ENCODE results near the gene PPEF1. TPM values are rescaled to one million over a fixed set of nuclear protein-coding genes. Genes with fewer than 3 reads are reported as not detected.

The PPEF1 gene
- polyA plus RNA-seq, 1 donor from 2014 or later: 1.5 TPM

DNA sequence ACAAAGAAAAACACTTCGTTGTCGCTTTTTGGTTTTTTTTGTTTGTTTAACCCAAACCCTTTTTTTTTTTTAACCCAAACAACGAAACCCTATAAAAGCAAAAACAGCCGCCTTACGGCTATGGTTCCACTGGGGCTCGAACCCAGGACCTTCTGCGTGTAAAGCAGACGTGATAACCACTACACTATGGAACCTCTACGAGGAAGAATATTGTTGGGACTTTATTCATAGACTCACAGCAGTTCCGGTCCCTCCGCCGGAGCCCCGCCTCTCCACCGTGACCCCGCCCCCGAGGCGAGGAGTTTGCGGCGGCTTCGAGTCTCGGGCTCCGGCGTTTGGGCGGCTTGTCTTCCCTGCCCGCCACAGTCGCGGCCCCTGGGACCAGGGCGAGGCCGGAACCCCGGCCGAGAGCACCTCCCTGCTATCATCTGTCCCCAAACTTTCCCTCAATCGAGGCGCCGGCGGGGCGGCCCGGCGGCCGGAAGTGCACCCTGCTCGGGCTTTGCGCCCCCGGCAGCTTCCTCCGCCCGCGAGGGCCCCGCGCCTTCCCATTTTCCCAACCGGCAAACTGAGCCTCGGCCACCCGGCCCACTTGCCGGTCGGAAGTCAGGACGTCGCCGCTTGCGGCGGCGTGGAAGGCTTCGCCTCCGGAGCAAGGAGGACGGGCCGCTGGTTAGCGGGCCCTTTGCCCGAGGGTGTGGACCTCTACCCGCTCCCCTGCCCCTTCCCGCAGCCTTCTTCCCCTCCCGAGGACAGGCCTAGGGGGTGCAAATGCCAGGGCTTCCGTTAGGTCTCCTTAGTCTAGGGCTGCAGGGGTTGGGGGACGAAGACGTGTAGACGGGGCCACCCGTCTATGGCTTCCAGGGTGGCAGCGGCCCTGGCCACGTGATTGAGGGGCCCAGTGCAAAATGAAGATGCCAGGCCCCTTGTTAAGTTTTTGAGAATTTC, 32.4 kb upstream of the PPEF1 start:
- H3K4me2 ChIP-seq (ENCODE audit: low read length): no peak overlapping the region
- no peaks in the 10 kb centered on the region for H3K9me2 ChIP-seq (ENCODE audit: insufficient read depth, low read length)
- H3K79me2 ChIP-seq (replicated peaks; ENCODE audit: insufficient read depth, low read length): no peaks in the 10 kb centered on the region
- H3K36me3 ChIP-seq (ENCODE audit: insufficient read depth, low read length): no peaks in the 10 kb centered on the region
- no peak for TF ChIP-seq MXI1 (conservative IDR thresholded peaks at IDR 0.05; ENCODE audit: poor library complexity, severe bottlenecking)
- TF ChIP-seq TAF1 (IDR thresholded peaks at IDR 0.05; ENCODE audit: low read depth): no peak
- TF ChIP-seq EP300 (conservative IDR thresholded peaks at IDR 0.05; ENCODE audit: poor library complexity, severe bottlenecking): no peak
- TF ChIP-seq RAD21 (conservative IDR thresholded peaks at IDR 0.05): no peak
- no peak for TF ChIP-seq EZH2 (IDR thresholded peaks at IDR 0.05; ENCODE audit: borderline replicate concordance, insufficient read depth, low read length, poor library complexity, severe bottlenecking)
- TF ChIP-seq, protein P1, sequence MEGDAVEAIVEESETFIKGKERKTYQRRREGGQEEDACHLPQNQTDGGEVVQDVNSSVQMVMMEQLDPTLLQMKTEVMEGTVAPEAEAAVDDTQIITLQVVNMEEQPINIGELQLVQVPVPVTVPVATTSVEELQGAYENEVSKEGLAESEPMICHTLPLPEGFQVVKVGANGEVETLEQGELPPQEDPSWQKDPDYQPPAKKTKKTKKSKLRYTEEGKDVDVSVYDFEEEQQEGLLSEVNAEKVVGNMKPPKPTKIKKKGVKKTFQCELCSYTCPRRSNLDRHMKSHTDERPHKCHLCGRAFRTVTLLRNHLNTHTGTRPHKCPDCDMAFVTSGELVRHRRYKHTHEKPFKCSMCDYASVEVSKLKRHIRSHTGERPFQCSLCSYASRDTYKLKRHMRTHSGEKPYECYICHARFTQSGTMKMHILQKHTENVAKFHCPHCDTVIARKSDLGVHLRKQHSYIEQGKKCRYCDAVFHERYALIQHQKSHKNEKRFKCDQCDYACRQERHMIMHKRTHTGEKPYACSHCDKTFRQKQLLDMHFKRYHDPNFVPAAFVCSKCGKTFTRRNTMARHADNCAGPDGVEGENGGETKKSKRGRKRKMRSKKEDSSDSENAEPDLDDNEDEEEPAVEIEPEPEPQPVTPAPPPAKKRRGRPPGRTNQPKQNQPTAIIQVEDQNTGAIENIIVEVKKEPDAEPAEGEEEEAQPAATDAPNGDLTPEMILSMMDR (IDR thresholded peaks at IDR 0.05; ENCODE audit: poor library complexity, severe bottlenecking): no peak
- no peak for TF ChIP-seq SMC3 (conservative IDR thresholded peaks at IDR 0.05; ENCODE audit: poor library complexity)
- TF ChIP-seq, protein P2, sequence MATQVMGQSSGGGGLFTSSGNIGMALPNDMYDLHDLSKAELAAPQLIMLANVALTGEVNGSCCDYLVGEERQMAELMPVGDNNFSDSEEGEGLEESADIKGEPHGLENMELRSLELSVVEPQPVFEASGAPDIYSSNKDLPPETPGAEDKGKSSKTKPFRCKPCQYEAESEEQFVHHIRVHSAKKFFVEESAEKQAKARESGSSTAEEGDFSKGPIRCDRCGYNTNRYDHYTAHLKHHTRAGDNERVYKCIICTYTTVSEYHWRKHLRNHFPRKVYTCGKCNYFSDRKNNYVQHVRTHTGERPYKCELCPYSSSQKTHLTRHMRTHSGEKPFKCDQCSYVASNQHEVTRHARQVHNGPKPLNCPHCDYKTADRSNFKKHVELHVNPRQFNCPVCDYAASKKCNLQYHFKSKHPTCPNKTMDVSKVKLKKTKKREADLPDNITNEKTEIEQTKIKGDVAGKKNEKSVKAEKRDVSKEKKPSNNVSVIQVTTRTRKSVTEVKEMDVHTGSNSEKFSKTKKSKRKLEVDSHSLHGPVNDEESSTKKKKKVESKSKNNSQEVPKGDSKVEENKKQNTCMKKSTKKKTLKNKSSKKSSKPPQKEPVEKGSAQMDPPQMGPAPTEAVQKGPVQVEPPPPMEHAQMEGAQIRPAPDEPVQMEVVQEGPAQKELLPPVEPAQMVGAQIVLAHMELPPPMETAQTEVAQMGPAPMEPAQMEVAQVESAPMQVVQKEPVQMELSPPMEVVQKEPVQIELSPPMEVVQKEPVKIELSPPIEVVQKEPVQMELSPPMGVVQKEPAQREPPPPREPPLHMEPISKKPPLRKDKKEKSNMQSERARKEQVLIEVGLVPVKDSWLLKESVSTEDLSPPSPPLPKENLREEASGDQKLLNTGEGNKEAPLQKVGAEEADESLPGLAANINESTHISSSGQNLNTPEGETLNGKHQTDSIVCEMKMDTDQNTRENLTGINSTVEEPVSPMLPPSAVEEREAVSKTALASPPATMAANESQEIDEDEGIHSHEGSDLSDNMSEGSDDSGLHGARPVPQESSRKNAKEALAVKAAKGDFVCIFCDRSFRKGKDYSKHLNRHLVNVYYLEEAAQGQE (IDR thresholded peaks at IDR 0.05; ENCODE audit: borderline replicate concordance): no peak
- TF ChIP-seq POLR2AphosphoS5 (IDR thresholded peaks at IDR 0.05): no peak
- no peak overlapping the region for H2AFZ ChIP-seq (ENCODE audit: low read depth, low read length)
- H3K27ac ChIP-seq (ENCODE audit: low read length): no peak overlapping the region
- peak overlapping the region; percentile 56 for H3K9ac ChIP-seq (ENCODE audit: low read length)
- H4K20me1 ChIP-seq (ENCODE audit: insufficient read depth): no peaks in the 10 kb centered on the region
- H3K9me3 ChIP-seq (ENCODE audit: low read length): no peaks in the 10 kb centered on the region
- no peaks in the 10 kb centered on the region for H3F3A ChIP-seq (ENCODE audit: insufficient read depth, low read length, poor library complexity, severe bottlenecking)
- no peaks in the 10 kb centered on the region for H3K27me3 ChIP-seq (ENCODE audit: insufficient read depth, low read depth, low read length)
- H3K4me3 ChIP-seq (ENCODE audit: low read length): peak overlapping the region; percentile 71

DNA sequence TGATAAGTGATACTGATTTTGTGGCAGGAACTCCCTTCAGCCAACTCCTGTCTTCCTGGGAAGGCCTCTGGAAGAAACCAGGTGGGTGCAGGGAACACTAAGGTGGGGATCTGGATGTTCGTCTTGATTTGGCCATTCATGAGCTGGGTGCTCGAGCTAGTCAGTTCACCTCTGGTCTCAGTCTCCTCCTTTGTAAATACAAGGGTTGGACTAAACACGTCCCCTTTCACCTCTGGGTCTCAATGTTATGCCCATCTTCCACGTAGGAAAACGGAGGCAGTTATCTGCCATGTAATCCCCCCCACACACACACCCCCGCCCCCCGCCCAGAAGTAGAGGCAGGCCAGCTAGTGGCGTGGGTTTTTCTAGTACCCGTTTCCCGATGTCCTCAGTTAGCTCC, 31.4 kb upstream of the PPEF1 start:
- Histone ChIP-seq H3K79me2 (replicated peaks; ENCODE audit: insufficient read depth, low read length) (no peaks in the 10 kb centered on the region), H3K4me2 (ENCODE audit: low read length) (no peak overlapping the region), H4K20me1 (ENCODE audit: insufficient read depth) (no peaks in the 10 kb centered on the region), H3K4me3 (ENCODE audit: low read length) (no peak overlapping the region), H3K27me3 (ENCODE audit: insufficient read depth, low read depth, low read length) (no peaks in the 10 kb centered on the region), H2AFZ (ENCODE audit: low read depth, low read length) (no peak overlapping the region), H3K36me3 (ENCODE audit: insufficient read depth, low read length) (no peaks in the 10 kb centered on the region), H3K9me3 (ENCODE audit: low read length) (no peaks in the 10 kb centered on the region), H3K27ac (ENCODE audit: low read length) (no peak overlapping the region), H3K9me2 (ENCODE audit: insufficient read depth, low read length) (no peaks in the 10 kb centered on the region), H3K9ac (ENCODE audit: low read length) (no peak overlapping the region), H3F3A (ENCODE audit: insufficient read depth, low read length, poor library complexity, severe bottlenecking) (no peaks in the 10 kb centered on the region)
- TF ChIP-seq EP300 (conservative IDR thresholded peaks at IDR 0.05; ENCODE audit: poor library complexity, severe bottlenecking) (no peak), RAD21 (conservative IDR thresholded peaks at IDR 0.05) (no peak), MXI1 (conservative IDR thresholded peaks at IDR 0.05; ENCODE audit: poor library complexity, severe bottlenecking) (no peak), POLR2AphosphoS5 (IDR thresholded peaks at IDR 0.05) (no peak), SMC3 (conservative IDR thresholded peaks at IDR 0.05; ENCODE audit: poor library complexity) (no peak), EZH2 (IDR thresholded peaks at IDR 0.05; ENCODE audit: borderline replicate concordance, insufficient read depth, low read length, poor library complexity, severe bottlenecking) (no peak), TAF1 (IDR thresholded peaks at IDR 0.05; ENCODE audit: low read depth) (no peak)
- TF ChIP-seq, protein P2 (IDR thresholded peaks at IDR 0.05; ENCODE audit: borderline replicate concordance): no peak
- TF ChIP-seq, protein P1 (IDR thresholded peaks at IDR 0.05; ENCODE audit: poor library complexity, severe bottlenecking): no peak
